PFSK-1 (cell line): ENCODE results near the gene LSM12.

Experiments
- FOXP2 ChIP-seq: optimal IDR thresholded peaks from 2 replicates; pipeline ENCODE3; 2011; ENCODE audit warnings: borderline replicate concordance, control low read depth, inconsistent platforms; ENCODE audit not compliant: insufficient read depth; ENCODE audit errors: extremely low read length, extremely low read depth
- POLR2AphosphoS5 ChIP-seq: IDR thresholded peaks from 2 replicates; pipeline ENCODE4 v1.6.1; 2012; ENCODE audit warnings: low read depth, mild to moderate bottlenecking, control low read depth, low read length, moderate library complexity
- SIN3A ChIP-seq: IDR thresholded peaks from 2 replicates; pipeline ENCODE4 v1.6.1; 2012; ENCODE audit warnings: mild to moderate bottlenecking, low read length, moderate library complexity, borderline replicate concordance; ENCODE audit not compliant: insufficient read depth
- TAF1 ChIP-seq: IDR thresholded peaks from 2 replicates; pipeline ENCODE4 v1.6.1; 2012; ENCODE audit warnings: low read length, control low read depth, borderline replicate concordance; ENCODE audit not compliant: insufficient read depth
- TF ChIP-seq, protein P1 (sequence below), 2 experiments: IDR thresholded peaks; 2 replicates each; pipeline versions ENCODE4 v1.6.1 to v1.8.0; 2011 to 2012; ENCODE audit warnings: low read depth in 2 of 2, low read length in 2 of 2, control low read depth in 1 of 2, inconsistent platforms in 1 of 2, mild to moderate bottlenecking in 1 of 2, moderate library complexity in 1 of 2; ENCODE audit not compliant: insufficient read depth in 1 of 2

LSM12 gene

DNA sequence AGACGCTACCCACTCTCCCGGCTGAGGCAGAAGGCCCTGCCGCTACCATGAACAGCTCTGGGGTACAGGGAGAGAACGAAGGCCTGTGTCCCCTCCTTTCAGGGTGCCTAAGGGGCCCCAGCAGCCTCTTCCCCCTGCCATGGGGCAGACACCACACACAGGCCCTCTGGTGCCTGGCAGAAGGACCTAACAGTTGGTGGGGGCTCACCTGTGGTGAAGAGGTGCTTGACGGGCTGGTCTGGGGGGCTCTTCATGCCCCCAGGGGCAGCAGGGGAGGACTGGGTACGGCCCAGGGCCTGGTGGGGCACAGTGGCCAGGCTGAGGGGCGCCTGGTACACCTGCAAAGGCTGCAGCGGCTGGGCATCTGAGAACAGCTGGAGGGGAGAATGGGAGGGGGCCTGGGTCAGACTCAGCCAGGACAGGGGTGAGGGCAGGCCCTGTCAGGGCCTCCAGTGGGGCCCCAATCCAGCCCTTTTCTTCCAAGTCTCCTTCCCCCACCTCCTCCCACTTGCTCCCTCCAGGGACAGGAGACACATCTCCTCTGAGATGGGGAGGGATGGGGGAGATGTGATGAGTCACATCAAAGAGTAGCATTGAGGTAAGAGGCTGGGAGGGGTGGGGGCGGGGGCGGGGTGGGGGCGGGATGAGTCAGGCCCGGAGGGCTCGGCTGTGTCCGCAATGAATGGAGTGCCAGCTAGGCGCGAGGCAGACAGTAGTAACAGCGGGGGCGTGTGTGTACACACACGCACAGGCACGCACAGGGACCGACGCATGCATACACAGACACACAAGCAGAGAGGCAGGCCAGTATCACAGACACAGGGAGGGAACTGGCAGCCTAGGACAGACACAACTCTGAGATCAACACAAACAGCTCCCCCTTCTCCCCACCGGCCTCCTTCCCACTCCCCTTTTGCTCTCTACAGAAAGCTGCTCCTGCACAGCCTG lies 20.2 kb upstream of the LSM12 start:
- TF ChIP-seq TAF1, result no peak; the same call in 1 of the 2 replicates
- TF ChIP-seq POLR2AphosphoS5, result peak; percentile 62
- TF ChIP-seq, protein P1, sequence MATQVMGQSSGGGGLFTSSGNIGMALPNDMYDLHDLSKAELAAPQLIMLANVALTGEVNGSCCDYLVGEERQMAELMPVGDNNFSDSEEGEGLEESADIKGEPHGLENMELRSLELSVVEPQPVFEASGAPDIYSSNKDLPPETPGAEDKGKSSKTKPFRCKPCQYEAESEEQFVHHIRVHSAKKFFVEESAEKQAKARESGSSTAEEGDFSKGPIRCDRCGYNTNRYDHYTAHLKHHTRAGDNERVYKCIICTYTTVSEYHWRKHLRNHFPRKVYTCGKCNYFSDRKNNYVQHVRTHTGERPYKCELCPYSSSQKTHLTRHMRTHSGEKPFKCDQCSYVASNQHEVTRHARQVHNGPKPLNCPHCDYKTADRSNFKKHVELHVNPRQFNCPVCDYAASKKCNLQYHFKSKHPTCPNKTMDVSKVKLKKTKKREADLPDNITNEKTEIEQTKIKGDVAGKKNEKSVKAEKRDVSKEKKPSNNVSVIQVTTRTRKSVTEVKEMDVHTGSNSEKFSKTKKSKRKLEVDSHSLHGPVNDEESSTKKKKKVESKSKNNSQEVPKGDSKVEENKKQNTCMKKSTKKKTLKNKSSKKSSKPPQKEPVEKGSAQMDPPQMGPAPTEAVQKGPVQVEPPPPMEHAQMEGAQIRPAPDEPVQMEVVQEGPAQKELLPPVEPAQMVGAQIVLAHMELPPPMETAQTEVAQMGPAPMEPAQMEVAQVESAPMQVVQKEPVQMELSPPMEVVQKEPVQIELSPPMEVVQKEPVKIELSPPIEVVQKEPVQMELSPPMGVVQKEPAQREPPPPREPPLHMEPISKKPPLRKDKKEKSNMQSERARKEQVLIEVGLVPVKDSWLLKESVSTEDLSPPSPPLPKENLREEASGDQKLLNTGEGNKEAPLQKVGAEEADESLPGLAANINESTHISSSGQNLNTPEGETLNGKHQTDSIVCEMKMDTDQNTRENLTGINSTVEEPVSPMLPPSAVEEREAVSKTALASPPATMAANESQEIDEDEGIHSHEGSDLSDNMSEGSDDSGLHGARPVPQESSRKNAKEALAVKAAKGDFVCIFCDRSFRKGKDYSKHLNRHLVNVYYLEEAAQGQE (IDR thresholded peaks at IDR 0.05; ENCODE audit: insufficient read depth in 1 of 2, low read depth in 2 of 2, low read length in 2 of 2), result 0 out of 4 replicates have a peak, but pooled peaks have one; percentile 9 to 19
- TF ChIP-seq SIN3A, result peak; percentile 100; the same call in 1 of the 2 replicates
- peak; percentile 100 for TF ChIP-seq FOXP2

DNA sequence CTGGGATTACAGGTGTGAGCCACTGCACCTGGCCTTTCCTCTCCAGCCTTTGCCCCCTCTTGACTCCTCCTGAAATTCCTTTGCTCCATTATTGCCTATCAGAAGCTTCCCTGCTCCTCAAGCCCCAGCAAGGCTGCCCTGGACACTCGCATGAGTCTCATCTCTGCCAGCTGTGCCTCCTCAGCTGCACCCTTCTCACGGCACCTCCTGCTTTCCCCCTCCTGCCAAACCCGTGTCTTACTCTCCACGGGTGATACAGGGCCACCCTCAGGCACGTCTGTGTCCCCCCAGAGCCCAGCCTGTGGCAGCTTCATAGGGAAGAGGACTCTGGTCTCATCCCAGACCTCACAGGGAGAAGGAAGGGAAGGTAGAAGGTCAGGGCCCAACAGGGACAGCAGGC lies 19.4 kb upstream of the LSM12 start:
- TF ChIP-seq FOXP2, result no peak
- TF ChIP-seq TAF1, result no peak
- TF ChIP-seq, protein P1 (IDR thresholded peaks at IDR 0.05; ENCODE audit: insufficient read depth in 1 of 2, low read depth in 2 of 2, low read length in 2 of 2), result no peak
- no peak for TF ChIP-seq POLR2AphosphoS5
- TF ChIP-seq SIN3A, result no peak

DNA sequence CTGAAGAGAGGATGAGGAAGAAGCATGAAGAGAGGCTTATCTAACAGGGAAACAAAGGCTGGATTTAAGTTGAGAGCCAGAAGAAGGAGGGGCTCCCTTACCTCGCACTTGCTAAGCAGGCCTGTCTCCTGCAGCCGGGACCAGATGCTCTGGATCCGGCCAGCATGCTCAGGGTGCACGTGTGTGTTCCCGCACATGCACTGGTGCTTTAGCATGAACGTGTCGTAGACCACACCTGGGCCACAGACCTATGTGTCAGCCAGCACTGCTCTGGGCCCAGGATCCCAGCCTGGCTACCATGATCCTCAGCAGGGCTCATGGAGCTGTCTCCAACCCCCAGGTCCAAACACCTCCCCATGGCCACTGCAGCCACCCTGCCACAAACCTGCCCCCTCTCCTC lies 18.4 kb upstream of the LSM12 start:
- TF ChIP-seq, protein P1 (IDR thresholded peaks at IDR 0.05; ENCODE audit: insufficient read depth in 1 of 2, low read depth in 2 of 2, low read length in 2 of 2), result no peak
- TF ChIP-seq FOXP2 (no peak), SIN3A (no peak), POLR2AphosphoS5 (no peak), TAF1 (no peak)

DNA sequence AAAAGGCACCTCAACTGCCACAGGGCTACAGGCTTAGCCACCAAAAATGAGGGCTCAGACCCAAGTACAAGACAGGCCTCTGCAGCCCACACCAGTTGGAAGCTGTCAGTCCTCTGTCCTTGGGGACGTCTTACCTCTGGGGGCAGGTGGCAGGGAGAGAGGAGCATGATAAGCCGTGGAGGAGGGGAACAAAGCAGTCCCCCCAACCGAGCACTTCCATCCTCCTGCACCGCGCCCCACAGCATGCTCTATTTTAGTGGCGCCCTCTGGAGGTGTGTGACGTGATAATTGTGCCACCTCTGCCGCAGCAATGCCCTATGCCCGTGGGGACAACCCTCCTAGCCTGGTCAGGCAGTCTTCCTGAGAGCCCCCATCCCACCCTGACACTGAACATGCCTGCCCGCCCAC lies 17.7 kb upstream of the LSM12 start:
- TF ChIP-seq SIN3A, result no peak
- TF ChIP-seq POLR2AphosphoS5, result no peak
- no peak for TF ChIP-seq TAF1
- no peak for TF ChIP-seq FOXP2
- TF ChIP-seq, protein P1 (IDR thresholded peaks at IDR 0.05; ENCODE audit: insufficient read depth in 1 of 2, low read depth in 2 of 2, low read length in 2 of 2), result no peak
